GM12878 (cell line): ENCODE results near the gene CHRNA5. TPM values are rescaled to one million over a fixed set of nuclear protein-coding genes. Genes with fewer than 3 reads are reported as not detected.

Experiments used
- ATAC-seq: fragments of 200-7000 bp; cut with Tn5 transposase; 3 replicates; pipeline ENCODE4 v1.9.1; 2020; ENCODE audit warnings: mild to moderate bottlenecking, moderate library complexity
- BruUV-seq: library from RNA; stranded (reverse); fragments of 400-500 nt; replicated peaks from 2 replicates; lab custom pipeline; 2021; lab: Mats Ljungman, UMichigan
- CTCF ChIA-PET: fragments of 300-600 bp; sonication (Branson Sonifier 250); formaldehyde crosslinking; extraction: SDS; loops from one replicate; lab custom pipeline; 2021; ENCODE audit warnings: inconsistent platforms; lab: Yijun Ruan, JAX
- POLR2A ChIA-PET: fragments of 350-600 bp; formaldehyde crosslinking; extraction: SDS; loops from one replicate; lab custom pipeline; 2021; ENCODE audit warnings: inconsistent platforms; lab: Charles Lee
- RAD21 ChIA-PET: fragments of 300-600 bp; sonication (Branson Sonifier 250); formaldehyde crosslinking; loops from one replicate; lab custom pipeline; 2023; ENCODE audit warnings: antibody characterized with exemption; ENCODE audit not compliant: unreplicated experiment; lab: Charles Lee
- SMC1A ChIA-PET: fragments of 300-600 bp; sonication (Branson Sonifier 250); formaldehyde crosslinking; loops from one replicate; lab custom pipeline; 2023; ENCODE audit not compliant: unreplicated experiment, uncharacterized antibody; lab: Charles Lee
- DNase-seq: peaks from one replicate; pipeline ENCODE4 v3.0.0-alpha.2; 2011; ENCODE audit warnings: low read depth, low spot score
- FAIRE-seq: peaks from 3 replicates; lab custom pipeline; 2011; peaks lifted over from hg19 to GRCh38; lab: Jason Lieb, UNC
- H2AFZ ChIP-seq: 2 replicates; pipeline ENCODE4 v1.6.0; 2011; ENCODE audit warnings: low read depth, low read length, control low read depth; ENCODE audit not compliant: control insufficient read depth
- H3K27ac ChIP-seq: 2 replicates; pipeline ENCODE4 v1.5.1; 2011; ENCODE audit warnings: control low read depth; ENCODE audit not compliant: control insufficient read depth, insufficient read depth
- H3K27me3 ChIP-seq, 2 experiments: replicated peaks in 1 of 2; 2 replicates each; pipeline versions ENCODE4 v1.6.0 to v1.6.1; 2011; ENCODE audit warnings: low read length in 1 of 2; ENCODE audit not compliant: control insufficient read depth in 2 of 2, insufficient read depth in 2 of 2
- H3K36me3 ChIP-seq, 2 experiments: 2 replicates each; pipeline ENCODE4 v1.5.1; 2011; ENCODE audit warnings: low read length in 1 of 2; ENCODE audit not compliant: control insufficient read depth in 2 of 2, insufficient read depth in 2 of 2
- H3K4me1 ChIP-seq: 2 replicates; pipeline ENCODE4 v1.6.1; 2011; ENCODE audit warnings: mild to moderate bottlenecking, low read length, moderate library complexity, mixed read lengths; ENCODE audit not compliant: control insufficient read depth, insufficient read depth
- H3K4me2 ChIP-seq: 2 replicates; pipeline ENCODE4 v1.6.0; 2011; ENCODE audit warnings: control low read depth; ENCODE audit not compliant: control insufficient read depth, insufficient read depth
- H3K4me3 ChIP-seq: fragments of 200-600 bp; sonication (generic); 2 replicates; pipeline ENCODE4 v1.5.1; 2016
- H3K79me2 ChIP-seq: 2 replicates; pipeline ENCODE4 v1.6.0; 2011; ENCODE audit warnings: low read length; ENCODE audit not compliant: control insufficient read depth, insufficient read depth
- H3K9ac ChIP-seq: 2 replicates; pipeline ENCODE4 v1.8.0; 2011; ENCODE audit warnings: low read length, control low read depth, mixed read lengths; ENCODE audit not compliant: control insufficient read depth, insufficient read depth
- H3K9me3 ChIP-seq: replicated peaks from 3 replicates; pipeline ENCODE4 v1.5.1; 2011; ENCODE audit warnings: mild to moderate bottlenecking, low read length; ENCODE audit not compliant: control insufficient read depth, insufficient read depth
- H4K20me1 ChIP-seq: 2 replicates; pipeline ENCODE4 v1.6.0; 2011; ENCODE audit not compliant: control insufficient read depth, insufficient read depth
- ASH2L ChIP-seq: fragments of 300-600, 200-600 bp; sonication (generic); IDR thresholded peaks from 2 replicates; pipeline ENCODE4 v1.6.1; 2017; ENCODE audit warnings: low read depth, mild to moderate bottlenecking, borderline replicate concordance
- EGR1 ChIP-seq, 2 experiments: IDR thresholded peaks; 1 replicate in 1 of 2; 2 replicates in 1 of 2; pipeline ENCODE4 v1.6.1; 2011 to 2012; ENCODE audit warnings: low read depth in 2 of 2, low read length in 2 of 2, borderline replicate concordance in 1 of 2, mild to moderate bottlenecking in 1 of 2, moderate library complexity in 1 of 2
- ESRRA ChIP-seq: IDR thresholded peaks from 2 replicates; pipeline ENCODE4 v1.6.1; 2012; ENCODE audit warnings: mild to moderate bottlenecking, low read length, improper control_type of control experiment
- NFIC ChIP-seq: IDR thresholded peaks from 2 replicates; pipeline ENCODE4 v1.6.1; 2012; ENCODE audit warnings: low read depth, mild to moderate bottlenecking, inconsistent platforms, low read length, moderate library complexity
- NFYA ChIP-seq: IDR thresholded peaks from 2 replicates; pipeline ENCODE4 v1.6.1; 2011; ENCODE audit warnings: low read depth, mild to moderate bottlenecking, low read length, improper control_type of control experiment, borderline replicate concordance
- NR2F1 ChIP-seq: fragments of 450-650 bp; conservative IDR thresholded peaks from 2 replicates; pipeline ENCODE4 v1.6.1; 2017; ENCODE audit warnings: mild to moderate bottlenecking
- PAX8 ChIP-seq: fragments of 450-650 bp; IDR thresholded peaks from 2 replicates; pipeline ENCODE4 v1.6.1; 2017; ENCODE audit warnings: mild to moderate bottlenecking, moderate library complexity
- POLR2AphosphoS2 ChIP-seq: IDR thresholded peaks from 2 replicates; pipeline ENCODE4 v1.6.1; 2011; ENCODE audit warnings: low read depth, mild to moderate bottlenecking, low read length, improper control_type of control experiment, moderate library complexity
- SMAD1 ChIP-seq: fragments of 450-650 bp; IDR thresholded peaks from 2 replicates; pipeline ENCODE4 v1.6.1; 2018; ENCODE audit warnings: mild to moderate bottlenecking, low read depth; ENCODE audit not compliant: partially characterized antibody
- TAF1 ChIP-seq: IDR thresholded peaks from 2 replicates; pipeline ENCODE4 v1.6.1; 2011; ENCODE audit warnings: mild to moderate bottlenecking, low read depth, low read length, borderline replicate concordance
- TCF7 ChIP-seq: IDR thresholded peaks from 2 replicates; pipeline ENCODE4 v1.6.1; 2014; ENCODE audit warnings: antibody characterized with exemption, borderline replicate concordance
- YBX1 ChIP-seq: fragments of 450-650 bp; IDR thresholded peaks from 2 replicates; pipeline ENCODE4 v1.6.1; 2016; ENCODE audit warnings: antibody characterized with exemption
- ZNF622 ChIP-seq: fragments of 450-650 bp; IDR thresholded peaks from 2 replicates; pipeline ENCODE4 v1.6.1; 2017; ENCODE audit warnings: mild to moderate bottlenecking, inconsistent platforms
- WGBS: methylation state at CpG from one replicate; pipeline ENCODE4 v1.1.6; 2016; ENCODE audit warnings: low lambda C conversion rate; ENCODE audit not compliant: insufficient replicate concordance, insufficient coverage; ENCODE audit errors: missing lambda C conversion rate; 5-methylcytosine and 5-hydroxymethylcytosine counted together
- in situ Hi-C: fragments of 300-500 bp; cut with MboI; formaldehyde crosslinking; loops from 9 replicates; pipeline ENCODE4 v1.14.3; 2018; ENCODE audit warnings: mixed read lengths
- intact Hi-C: fragments of 100-400 bp; cut with micrococcal nuclease; formaldehyde crosslinking; loops from one replicate; pipeline ENCODE4 v1.14.2; 2022; ENCODE audit not compliant: unreplicated experiment
- polyA plus RNA-seq, 11 experiments: library from polyadenylated mRNA; depleted of rRNA in 4 of 11; unstranded in 6 of 11; stranded (reverse) in 5 of 11; fragments of >200 nt; fragmentation: Nextera tagmentation in 4 of 11; fragmentation: Illumina TruSeq in 1 of 11; extraction: Ambion mirVana in 4 of 11; extraction: Trizol in 1 of 11; gene quantifications; 1 replicate in 1 of 11; 2 replicates in 10 of 11; pipeline versions ENCODE4 v1.2.1 to v1.2.3, GENCODE V29; 2011 to 2016; ENCODE audit warnings: inconsistent platforms in 2 of 11, missing spikeins in 2 of 11, low read depth in 1 of 11
- total RNA-seq, 4 experiments: library from RNA; depleted of rRNA in 3 of 4; stranded (reverse); fragments of >200 nt in 3 of 4; fragmentation: Illumina TruSeq in 1 of 4; extraction: Trizol in 1 of 4; gene quantifications; 2 replicates each; pipeline versions ENCODE4 v1.2.1 to v1.2.3, GENCODE V29; 2013 to 2021
- TF ChIP-seq, protein P1 (sequence below): fragments of 450-650 bp; IDR thresholded peaks from 2 replicates; pipeline ENCODE4 v1.6.1; 2017; ENCODE audit warnings: low read depth, mild to moderate bottlenecking, moderate library complexity
- TF ChIP-seq, protein P2 (sequence below): IDR thresholded peaks from 2 replicates; pipeline ENCODE4 v1.6.1; 2012; ENCODE audit warnings: low read depth, low read length, improper control_type of control experiment
- TF ChIP-seq, protein P3 (sequence below): IDR thresholded peaks from 2 replicates; pipeline ENCODE4 v1.6.1; 2011; ENCODE audit warnings: low read depth, low read length, improper control_type of control experiment, borderline replicate concordance
- TF ChIP-seq, protein P4 (sequence below): IDR thresholded peaks from 2 replicates; pipeline ENCODE4 v1.6.1; 2012; ENCODE audit warnings: low read depth, low read length, improper control_type of control experiment

The CHRNA5 gene
- total and polyA plus RNA-seq, 10 of the 15 experiments (the other 5 are each of a cell fraction or from before 2014, with no cell fraction given) = 0.74 to 21.4 (median 12.7) TPM

DNA sequence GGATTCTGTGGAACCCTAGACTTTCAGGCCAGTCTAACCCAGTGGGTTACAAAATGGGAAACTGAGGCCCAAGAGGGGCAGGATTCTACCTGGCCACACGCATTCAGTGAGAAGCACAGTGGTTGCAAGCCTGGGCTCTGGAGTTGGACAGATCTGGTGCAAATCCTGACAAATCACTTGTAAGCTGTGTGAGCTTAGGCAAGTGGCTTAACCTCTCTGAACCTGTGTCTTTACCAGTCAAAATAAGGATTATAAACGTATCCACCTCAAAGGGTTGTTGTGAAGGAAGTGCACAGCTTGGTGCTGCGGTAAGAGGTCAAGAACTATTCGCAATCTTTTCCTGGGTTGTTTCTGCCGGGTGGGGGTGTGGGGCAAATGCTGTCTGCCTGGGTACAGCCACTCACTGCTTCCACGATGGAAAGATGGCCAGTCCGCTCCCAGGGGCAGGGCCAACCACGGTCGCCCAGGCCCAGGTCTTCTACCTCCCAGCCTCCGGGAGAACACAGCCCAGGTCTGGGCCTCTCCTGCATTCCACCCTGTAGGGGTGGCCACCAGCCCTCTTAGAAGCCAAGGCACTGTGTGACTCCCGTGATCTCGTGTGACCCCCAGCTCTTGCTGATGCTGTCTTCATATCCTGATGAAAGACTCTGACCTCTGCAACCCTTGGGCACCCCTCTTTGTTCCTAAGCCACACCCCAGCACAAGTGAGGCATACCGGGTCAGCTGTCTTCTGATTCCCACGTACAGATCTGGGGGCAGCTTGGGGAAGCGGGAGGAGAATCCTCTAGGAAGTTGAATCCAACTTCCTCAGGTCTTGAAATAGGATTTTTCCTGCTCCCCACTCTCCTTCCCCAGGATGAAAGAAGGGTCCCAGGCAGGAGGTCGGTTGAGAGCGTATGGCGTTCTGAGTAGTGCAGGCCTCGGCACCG lies 54.0 kb downstream of the CHRNA5 start:
- no peaks in the 10 kb centered on the region for H3K9me3 ChIP-seq
- no TSS peak for BruUV-seq
- no peak for FAIRE-seq
- no peaks in the 10 kb centered on the region for H3K36me3 ChIP-seq
- no peak overlapping the region for H3K4me2 ChIP-seq
- CTCF ChIA-PET = interaction anchor here (1.0 to 1.5 kb wide), 4 partner anchors 20 to 90 kb away, joined by 3 to 11 read pairs (median 4); no protein-coding TSS in a partner anchor
- no peak overlapping the region for H2AFZ ChIP-seq
- H3K27ac ChIP-seq = no peak overlapping the region
- no peaks in the 10 kb centered on the region for H3K79me2 ChIP-seq
- no peak overlapping the region for H3K4me3 ChIP-seq
- H3K9ac ChIP-seq = no peak overlapping the region
- H3K4me1 ChIP-seq = no peaks in the 10 kb centered on the region
- H3K27me3 ChIP-seq = peaks cover 5 to 9% of the 10 kb centered on the region in 2 experiments
- SMC1A ChIA-PET = interaction anchor here (0.8 to 1.0 kb wide), 2 partner anchors 91 to 133 kb away, joined by 3 read pairs; no protein-coding TSS in a partner anchor
- intact Hi-C loops (no loop called here), in situ Hi-C loops (loop anchor here (5.0 kb wide), 1 partner anchor 88 kb away; no protein-coding TSS in a partner anchor)
- POLR2A ChIA-PET = no interaction called here
- H4K20me1 ChIP-seq = no peaks in the 10 kb centered on the region
- RAD21 ChIA-PET = no interaction called here
- TF ChIP-seq, protein P1, sequence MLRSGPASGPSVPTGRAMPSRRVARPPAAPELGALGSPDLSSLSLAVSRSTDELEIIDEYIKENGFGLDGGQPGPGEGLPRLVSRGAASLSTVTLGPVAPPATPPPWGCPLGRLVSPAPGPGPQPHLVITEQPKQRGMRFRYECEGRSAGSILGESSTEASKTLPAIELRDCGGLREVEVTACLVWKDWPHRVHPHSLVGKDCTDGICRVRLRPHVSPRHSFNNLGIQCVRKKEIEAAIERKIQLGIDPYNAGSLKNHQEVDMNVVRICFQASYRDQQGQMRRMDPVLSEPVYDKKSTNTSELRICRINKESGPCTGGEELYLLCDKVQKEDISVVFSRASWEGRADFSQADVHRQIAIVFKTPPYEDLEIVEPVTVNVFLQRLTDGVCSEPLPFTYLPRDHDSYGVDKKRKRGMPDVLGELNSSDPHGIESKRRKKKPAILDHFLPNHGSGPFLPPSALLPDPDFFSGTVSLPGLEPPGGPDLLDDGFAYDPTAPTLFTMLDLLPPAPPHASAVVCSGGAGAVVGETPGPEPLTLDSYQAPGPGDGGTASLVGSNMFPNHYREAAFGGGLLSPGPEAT = no peak
- TF ChIP-seq, protein P2, sequence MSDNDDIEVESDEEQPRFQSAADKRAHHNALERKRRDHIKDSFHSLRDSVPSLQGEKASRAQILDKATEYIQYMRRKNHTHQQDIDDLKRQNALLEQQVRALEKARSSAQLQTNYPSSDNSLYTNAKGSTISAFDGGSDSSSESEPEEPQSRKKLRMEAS = no peak
- TF ChIP-seq ZNF622 (no peak), TCF7 (no peak), EGR1 (IDR thresholded peaks at IDR 0.05; ENCODE audit: borderline replicate concordance in 1 of 2, low read depth in 2 of 2, low read length in 2 of 2) (no peak), POLR2AphosphoS2 (no peak), NR2F1 (no peak), ASH2L (no peak), TAF1 (no peak), PAX8 (no peak), ESRRA (no peak), YBX1 (no peak), NFYA (no peak), NFIC (no peak), SMAD1 (no peak)
- TF ChIP-seq, protein P3, sequence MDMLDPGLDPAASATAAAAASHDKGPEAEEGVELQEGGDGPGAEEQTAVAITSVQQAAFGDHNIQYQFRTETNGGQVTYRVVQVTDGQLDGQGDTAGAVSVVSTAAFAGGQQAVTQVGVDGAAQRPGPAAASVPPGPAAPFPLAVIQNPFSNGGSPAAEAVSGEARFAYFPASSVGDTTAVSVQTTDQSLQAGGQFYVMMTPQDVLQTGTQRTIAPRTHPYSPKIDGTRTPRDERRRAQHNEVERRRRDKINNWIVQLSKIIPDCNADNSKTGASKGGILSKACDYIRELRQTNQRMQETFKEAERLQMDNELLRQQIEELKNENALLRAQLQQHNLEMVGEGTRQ = no peak
- TF ChIP-seq, protein P4, sequence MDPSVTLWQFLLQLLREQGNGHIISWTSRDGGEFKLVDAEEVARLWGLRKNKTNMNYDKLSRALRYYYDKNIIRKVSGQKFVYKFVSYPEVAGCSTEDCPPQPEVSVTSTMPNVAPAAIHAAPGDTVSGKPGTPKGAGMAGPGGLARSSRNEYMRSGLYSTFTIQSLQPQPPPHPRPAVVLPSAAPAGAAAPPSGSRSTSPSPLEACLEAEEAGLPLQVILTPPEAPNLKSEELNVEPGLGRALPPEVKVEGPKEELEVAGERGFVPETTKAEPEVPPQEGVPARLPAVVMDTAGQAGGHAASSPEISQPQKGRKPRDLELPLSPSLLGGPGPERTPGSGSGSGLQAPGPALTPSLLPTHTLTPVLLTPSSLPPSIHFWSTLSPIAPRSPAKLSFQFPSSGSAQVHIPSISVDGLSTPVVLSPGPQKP = no peak
- DNase-seq = no peak
- WGBS = 57% methylated on average over 20 of the region's 20 CpGs
- ATAC-seq = no peak
